Parathyroid adenoma (tissue), 2 donors: ENCODE measurements around the gene CFAP69.
A peak's percentile ranks its signal among the peaks of the same experiment; 100 is the strongest.

ENCODE experiments used
- H2AFZ ChIP-seq: fragments of 300-600 bp; sonication (generic); one replicate; pipeline ENCODE4 v1.7.0; 2017; ENCODE audit warnings: antibody characterized with exemption, mild to moderate bottlenecking
- H3K27ac ChIP-seq: fragments of 300-600 bp; sonication (generic); one replicate; pipeline ENCODE4 v1.7.0; 2017
- H3K27me3 ChIP-seq: fragments of 300-600 bp; sonication (generic); one replicate; pipeline ENCODE4 v1.7.0; 2017; ENCODE audit warnings: low read length; ENCODE audit not compliant: control insufficient read depth, insufficient read depth
- H3K36me3 ChIP-seq: fragments of 300-600 bp; sonication (generic); one replicate; pipeline ENCODE4 v1.7.0; 2017; ENCODE audit warnings: low read length; ENCODE audit not compliant: control insufficient read depth, insufficient read depth
- H3K4me1 ChIP-seq: fragments of 300-600 bp; sonication (generic); one replicate; pipeline ENCODE4 v1.7.0; 2017; ENCODE audit warnings: control low read depth
- H3K4me2 ChIP-seq: fragments of 300-600 bp; sonication (generic); one replicate; pipeline ENCODE4 v1.7.0; 2017; ENCODE audit warnings: low read length
- H3K4me3 ChIP-seq: fragments of 300-600 bp; sonication (generic); one replicate; pipeline ENCODE4 v1.7.0; 2017; ENCODE audit warnings: low read depth, low read length
- H3K79me2 ChIP-seq: fragments of 300-600 bp; sonication (generic); one replicate; pipeline ENCODE4 v1.7.0; 2017; ENCODE audit warnings: control low read depth
- H3K9ac ChIP-seq: fragments of 300-600 bp; sonication (generic); one replicate; pipeline ENCODE4 v1.7.0; 2017; ENCODE audit warnings: mild to moderate bottlenecking
- H3K9me3 ChIP-seq: fragments of 300-600 bp; sonication (generic); one replicate; pipeline ENCODE4 v1.7.0; 2017; ENCODE audit warnings: low read length; ENCODE audit not compliant: control insufficient read depth
- TF ChIP-seq, protein P1 (sequence below): fragments of 300-600 bp; sonication (generic); IDR thresholded peaks from one replicate; pipeline ENCODE4 v1.7.0; 2017; ENCODE audit warnings: antibody characterized with exemption, mild to moderate bottlenecking
- donor health status: primary hyperparathyroidism.

The CFAP69 gene

DNA sequence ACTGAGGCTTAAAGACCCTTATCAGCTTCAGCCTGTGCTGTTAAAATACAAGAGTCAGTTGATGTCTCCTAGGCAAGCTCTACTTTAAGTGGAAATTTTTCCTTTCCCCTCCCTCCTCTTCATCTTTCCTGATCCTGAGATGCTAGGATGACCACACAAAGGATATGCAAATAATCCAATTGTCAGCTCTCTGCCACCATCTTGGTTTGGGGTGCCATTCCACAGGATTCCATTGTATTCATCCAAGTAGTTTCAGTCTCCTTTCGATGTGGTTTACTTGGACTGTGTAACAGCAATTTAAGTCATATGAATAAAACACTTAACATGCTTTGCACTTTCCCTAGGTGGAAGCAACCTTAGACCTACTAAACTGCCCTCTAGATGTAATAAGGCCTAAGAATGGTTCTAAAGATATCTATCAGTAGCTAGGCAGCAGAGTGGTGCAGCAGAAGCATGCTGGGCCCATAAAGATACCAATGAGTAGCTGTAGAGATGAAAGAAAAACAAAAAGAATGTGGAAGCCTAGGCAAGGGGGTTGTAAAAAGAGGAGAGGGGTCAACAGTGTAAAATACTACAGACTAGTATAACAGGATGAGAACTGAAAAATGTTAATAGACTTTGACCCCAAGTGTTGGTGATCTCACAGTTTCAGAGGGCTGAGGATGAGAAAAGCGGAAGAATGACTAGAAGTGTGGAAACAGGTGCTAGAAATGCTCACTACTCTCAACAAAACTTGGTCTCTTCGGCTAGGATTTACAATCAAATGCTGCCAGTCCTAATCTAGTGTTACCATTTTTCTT, 2.4 kb upstream of the CFAP69 start:
- Histone ChIP-seq H3K79me2 (peaks cover 12% of the 10 kb centered on the region), H3K27me3 (no peaks in the 10 kb centered on the region), H3K4me2 (no peak overlapping the region), H3K4me3 (no peak overlapping the region), H3K36me3 (no peaks in the 10 kb centered on the region), H2AFZ (no peak overlapping the region), H3K9ac (no peak overlapping the region), H3K27ac (no peak overlapping the region), H3K9me3 (no peaks in the 10 kb centered on the region), H3K4me1 (no peaks in the 10 kb centered on the region)
- TF ChIP-seq, protein P1, sequence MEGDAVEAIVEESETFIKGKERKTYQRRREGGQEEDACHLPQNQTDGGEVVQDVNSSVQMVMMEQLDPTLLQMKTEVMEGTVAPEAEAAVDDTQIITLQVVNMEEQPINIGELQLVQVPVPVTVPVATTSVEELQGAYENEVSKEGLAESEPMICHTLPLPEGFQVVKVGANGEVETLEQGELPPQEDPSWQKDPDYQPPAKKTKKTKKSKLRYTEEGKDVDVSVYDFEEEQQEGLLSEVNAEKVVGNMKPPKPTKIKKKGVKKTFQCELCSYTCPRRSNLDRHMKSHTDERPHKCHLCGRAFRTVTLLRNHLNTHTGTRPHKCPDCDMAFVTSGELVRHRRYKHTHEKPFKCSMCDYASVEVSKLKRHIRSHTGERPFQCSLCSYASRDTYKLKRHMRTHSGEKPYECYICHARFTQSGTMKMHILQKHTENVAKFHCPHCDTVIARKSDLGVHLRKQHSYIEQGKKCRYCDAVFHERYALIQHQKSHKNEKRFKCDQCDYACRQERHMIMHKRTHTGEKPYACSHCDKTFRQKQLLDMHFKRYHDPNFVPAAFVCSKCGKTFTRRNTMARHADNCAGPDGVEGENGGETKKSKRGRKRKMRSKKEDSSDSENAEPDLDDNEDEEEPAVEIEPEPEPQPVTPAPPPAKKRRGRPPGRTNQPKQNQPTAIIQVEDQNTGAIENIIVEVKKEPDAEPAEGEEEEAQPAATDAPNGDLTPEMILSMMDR: no peak

DNA sequence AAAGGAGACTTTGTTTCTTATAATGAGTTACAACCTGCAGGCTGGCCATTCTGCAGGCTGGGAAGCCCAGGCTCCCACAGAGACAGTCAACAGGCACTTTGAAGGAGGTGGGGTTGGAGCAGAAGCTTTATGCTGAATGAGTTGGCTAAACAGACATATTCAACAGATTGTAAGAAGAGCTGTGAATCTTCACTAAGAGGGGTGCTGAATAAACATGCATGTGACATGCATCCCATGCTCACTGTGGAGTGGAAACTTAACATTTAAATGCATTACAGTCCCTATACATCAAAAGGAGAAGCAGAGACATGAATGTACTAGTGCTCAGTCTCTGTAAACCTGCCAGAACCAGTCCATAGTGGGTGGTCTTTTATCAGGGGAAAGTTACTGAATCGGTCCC, 1.4 kb upstream of the CFAP69 start:
- Histone ChIP-seq H3K4me1 (no peaks in the 10 kb centered on the region), H3K27ac (no peak overlapping the region), H3K36me3 (no peaks in the 10 kb centered on the region), H2AFZ (peak overlapping the region; percentile 8), H3K9ac (no peak overlapping the region), H3K27me3 (no peaks in the 10 kb centered on the region), H3K79me2 (peaks cover 12% of the 10 kb centered on the region), H3K9me3 (no peaks in the 10 kb centered on the region), H3K4me3 (no peak overlapping the region), H3K4me2 (no peak overlapping the region)
- TF ChIP-seq, protein P1: no peak

DNA sequence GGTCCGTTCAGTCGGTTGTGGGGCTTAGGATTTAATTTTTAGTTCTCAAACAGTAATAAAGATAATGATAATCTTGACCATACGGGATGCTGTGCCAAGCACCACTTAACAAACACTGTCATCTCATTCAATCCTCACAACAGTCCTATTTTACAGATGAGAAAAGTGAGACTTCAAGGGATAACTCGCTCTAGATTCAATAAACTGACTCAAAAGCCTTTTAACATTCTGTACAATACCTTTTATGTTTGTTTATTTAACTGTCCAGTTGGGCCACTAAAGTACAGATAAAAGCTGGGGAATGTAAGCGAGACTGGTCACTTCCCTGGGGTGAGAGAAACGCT, 437 bp upstream of the CFAP69 start:
- Histone ChIP-seq H3K36me3 (no peaks in the 10 kb centered on the region), H3K9ac (peak overlapping the region; percentile 32), H3K27ac (peak overlapping the region; percentile 36), H3K27me3 (no peaks in the 10 kb centered on the region), H2AFZ (peak overlapping the region; percentile 77), H3K4me3 (peak overlapping the region; percentile 76), H3K4me2 (peak overlapping the region; percentile 73), H3K9me3 (no peaks in the 10 kb centered on the region), H3K79me2 (peaks cover 12% of the 10 kb centered on the region), H3K4me1 (no peaks in the 10 kb centered on the region)
- TF ChIP-seq, protein P1: no peak

DNA sequence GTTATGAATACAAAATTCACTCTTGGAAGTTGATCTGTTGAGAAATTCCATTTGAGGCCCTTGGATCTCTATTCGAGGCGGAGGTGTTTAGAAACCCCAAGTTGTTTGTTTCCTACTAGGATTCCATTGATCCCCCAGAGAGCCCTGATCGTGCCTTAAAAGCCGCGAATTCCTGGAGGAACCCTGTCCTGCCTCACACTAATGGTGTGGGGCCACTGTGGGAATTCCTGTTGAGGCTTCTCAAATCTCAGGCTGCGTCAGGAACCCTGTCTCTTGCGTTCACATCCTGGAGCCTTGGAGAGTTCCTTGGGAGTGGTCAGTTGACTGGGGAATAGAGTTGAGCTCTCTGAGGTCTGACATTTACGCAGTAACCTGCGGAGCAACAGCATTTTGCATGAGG, 1.2 kb downstream of the CFAP69 start:
- H3K4me1 ChIP-seq: no peaks in the 10 kb centered on the region
- no peaks in the 10 kb centered on the region for H3K9me3 ChIP-seq
- no peaks in the 10 kb centered on the region for H3K27me3 ChIP-seq
- peak overlapping the region; percentile 76 for H3K4me3 ChIP-seq
- H2AFZ ChIP-seq: peak overlapping the region; percentile 77
- no peak overlapping the region for H3K27ac ChIP-seq
- H3K4me2 ChIP-seq: peak overlapping the region; percentile 73
- peaks cover 12% of the 10 kb centered on the region for H3K79me2 ChIP-seq
- TF ChIP-seq, protein P1: no peak
- no peaks in the 10 kb centered on the region for H3K36me3 ChIP-seq
- no peak overlapping the region for H3K9ac ChIP-seq

DNA sequence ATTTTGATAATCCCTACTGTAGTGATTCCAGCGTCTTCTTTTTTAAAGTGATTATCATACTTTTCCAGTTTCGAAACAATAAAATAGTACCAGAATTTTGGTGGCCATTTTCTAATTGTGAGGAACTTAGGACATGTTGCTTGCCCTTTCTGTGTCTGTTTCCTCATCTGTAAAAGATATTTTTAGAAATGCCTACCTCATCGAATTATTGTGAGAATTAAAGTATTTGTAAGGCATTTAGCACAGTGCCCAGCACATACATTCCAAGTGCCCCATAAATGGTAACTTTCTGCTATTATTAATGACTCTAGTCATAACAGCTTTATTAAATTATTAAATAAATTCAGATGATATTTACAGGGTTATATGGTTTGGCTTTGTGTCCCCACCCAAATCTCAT, 3.7 kb downstream of the CFAP69 start:
- Histone ChIP-seq H3K4me3 (no peak overlapping the region), H3K27ac (no peak overlapping the region), H3K36me3 (no peaks in the 10 kb centered on the region), H3K9me3 (no peaks in the 10 kb centered on the region), H3K4me2 (no peak overlapping the region), H3K9ac (no peak overlapping the region), H3K27me3 (no peaks in the 10 kb centered on the region), H2AFZ (no peak overlapping the region), H3K4me1 (no peaks in the 10 kb centered on the region), H3K79me2 (peaks cover 12% of the 10 kb centered on the region)
- TF ChIP-seq, protein P1: no peak
